Measurements from ENCODE around the gene NEDD4L. TPM values are rescaled to one million over a fixed set of nuclear protein-coding genes. Genes with fewer than 3 reads are reported as not detected.
A peak's percentile ranks its signal among the peaks of the same experiment; 100 is the strongest.

Gene NEDD4L
- total RNA-seq, 1 donor from 2014 or later, result 80.2 TPM

GRCh38 chr18:58095222-58095621 lies 51.2 kb downstream of the NEDD4L start:
- DNase-seq (ENCODE audit: low read depth), result no peak

DNA sequence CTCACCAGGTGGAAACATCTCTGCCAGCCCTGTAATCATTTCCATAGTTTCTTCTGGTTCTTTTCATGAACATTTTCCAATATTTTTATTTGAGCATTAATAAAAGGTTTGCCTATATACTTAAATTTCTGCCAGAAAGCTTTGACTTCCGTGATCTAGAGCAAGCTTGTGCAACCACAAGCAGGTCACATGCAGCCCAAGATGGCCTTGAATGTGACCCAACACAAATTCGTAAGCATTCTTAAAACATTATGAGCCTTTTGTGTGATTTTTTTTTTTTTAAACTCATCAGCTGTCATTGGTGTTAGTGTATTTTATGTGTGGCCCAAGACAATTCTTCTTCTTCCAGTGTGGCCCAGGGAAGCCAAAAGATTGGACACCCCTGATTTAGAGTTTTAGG lies 51.6 kb downstream of the NEDD4L start:
- DNase-seq (ENCODE audit: low read depth), result no peak

- DNase-seq (ENCODE audit: low read depth), result no peak
Observed at GRCh38 chr18:58096658-58097057, 52.6 kb downstream of the NEDD4L start.

DNA sequence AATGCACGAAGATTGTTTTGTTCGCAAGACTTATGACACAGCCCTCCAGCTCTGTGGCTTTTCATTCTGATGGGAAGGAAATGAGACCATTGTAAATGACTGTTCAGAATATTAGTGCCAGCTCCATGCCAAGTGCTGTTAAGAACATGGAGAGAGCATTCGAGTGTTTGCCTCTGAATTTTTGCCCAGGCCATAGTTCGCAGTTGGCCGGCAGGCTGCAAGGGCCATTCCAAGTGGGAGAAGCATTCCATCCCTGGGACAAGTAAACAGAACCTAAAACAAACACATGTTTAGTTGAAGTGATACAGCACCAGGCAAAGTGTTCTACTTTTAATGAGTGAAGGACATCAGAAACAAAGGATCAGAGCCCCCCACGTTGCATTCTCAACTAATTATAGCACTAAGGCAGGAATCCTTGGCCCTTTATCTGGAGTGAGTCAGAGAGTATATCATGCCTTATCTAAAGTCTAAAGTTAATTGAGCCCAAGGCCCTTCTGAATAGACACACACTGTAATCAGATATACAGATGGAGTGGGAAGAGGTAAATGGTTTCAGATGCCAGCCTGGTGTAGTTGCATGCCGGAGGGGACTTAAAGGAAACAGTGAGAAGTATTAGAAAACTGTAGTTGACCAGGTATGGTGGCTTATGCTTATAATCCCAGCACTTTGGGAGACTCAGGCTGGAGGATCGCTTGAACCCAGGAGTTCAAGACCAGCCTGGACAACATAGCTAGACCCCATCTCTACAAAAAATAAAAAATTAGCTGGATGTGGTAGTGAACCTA lies 53.3 kb downstream of the NEDD4L start:
- no peak for DNase-seq (ENCODE audit: low read depth)

DNA sequence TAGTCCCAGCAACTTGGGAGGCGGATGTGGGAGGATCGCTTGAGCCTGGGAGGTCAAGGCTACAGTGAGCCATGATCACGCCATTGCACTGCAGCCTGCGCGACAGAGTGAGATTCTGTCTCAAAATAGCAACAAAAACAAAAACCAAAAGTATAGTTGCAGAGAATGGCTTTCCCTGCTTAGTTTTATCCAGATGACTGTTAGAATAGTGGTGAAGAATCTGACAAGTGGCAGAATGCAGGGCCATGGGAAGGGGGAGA lies 53.8 kb downstream of the NEDD4L start:
- no peak for DNase-seq (ENCODE audit: low read depth)

DNA sequence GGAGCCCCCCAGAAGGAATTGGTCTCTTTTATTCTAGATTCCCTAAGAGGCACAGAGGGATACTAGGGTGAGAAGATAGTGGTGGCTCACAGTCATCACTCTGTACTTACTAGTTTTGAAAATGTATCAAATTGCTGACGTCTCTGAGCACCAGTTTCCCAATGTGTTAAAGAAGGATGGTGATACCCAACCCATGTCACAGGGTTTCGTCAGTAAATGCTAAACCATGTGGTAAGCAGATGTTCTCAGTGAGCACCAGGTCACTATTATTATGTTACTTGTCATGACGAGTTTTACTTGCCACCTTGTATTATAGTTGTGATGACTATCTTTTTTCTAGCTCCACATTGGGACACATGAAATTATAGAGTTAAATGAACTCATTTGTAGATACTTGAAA lies 54.7 kb downstream of the NEDD4L start:
- no peak for DNase-seq (ENCODE audit: low read depth)

- no peak for DNase-seq (ENCODE audit: low read depth)
Observed at GRCh38 chr18:58100154-58100553, 56.1 kb downstream of the NEDD4L start.

DNA sequence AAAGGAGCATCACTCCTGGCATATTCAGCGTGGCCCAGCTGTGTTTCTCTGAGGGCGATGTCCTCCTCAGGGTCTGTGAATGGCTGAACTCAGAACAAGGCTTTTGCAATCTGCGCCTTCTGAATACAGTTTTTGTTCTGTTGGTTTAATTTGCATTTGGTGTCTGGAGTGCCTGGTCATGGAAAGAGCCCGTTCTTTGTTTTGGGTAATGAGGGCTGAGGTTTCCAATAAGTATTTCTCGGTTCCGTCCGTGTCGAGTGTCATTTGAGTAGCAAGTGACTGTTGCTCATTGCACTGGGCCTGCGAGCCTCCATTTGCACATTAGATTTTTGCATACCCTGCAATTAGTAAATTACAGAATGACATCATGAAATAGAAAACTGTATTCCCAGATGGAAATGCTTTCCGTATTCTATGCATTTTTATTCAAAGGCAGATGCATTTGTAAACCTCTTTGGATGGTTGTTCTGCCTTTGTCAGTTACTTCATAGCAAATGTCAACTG lies 57.3 kb downstream of the NEDD4L start:
- no peak for DNase-seq (ENCODE audit: low read depth)

DNA sequence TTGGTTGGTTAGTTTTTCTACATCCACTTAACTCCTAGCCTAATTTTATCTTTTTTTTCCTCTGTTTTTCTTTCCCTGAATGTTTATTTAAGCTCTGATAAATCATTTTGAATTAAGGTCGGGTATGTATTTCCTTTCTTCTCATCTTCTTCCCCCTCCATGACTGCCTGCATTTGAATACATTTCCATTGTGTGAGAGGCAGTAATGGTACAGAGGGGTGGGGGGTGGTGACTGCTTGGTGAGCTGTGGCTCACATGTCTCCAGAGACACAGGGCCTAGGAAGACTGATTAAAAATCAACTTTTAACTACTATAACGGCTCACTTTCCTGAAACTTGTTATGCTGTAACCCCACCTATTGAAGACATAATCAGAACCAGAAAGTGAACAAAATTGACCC lies 58.0 kb downstream of the NEDD4L start:
- DNase-seq (ENCODE audit: low read depth), result no peak

DNA sequence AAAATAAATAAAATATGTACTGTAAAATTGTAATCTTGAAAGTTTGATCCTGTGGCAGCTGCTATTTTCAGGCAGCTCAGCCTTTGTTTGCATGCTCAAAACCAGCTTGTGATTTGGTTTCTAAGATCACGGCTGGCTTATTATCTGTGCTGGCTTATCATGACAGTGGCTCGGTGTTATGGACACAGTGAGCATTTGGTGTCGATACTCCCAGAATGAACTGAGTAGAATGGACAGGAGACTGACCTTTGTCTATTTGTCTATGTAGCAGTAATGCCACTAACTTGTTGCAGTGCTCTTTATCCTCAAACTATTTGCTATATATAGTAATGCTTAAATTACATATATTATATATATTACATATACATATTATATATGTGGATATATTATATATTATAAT lies 58.8 kb downstream of the NEDD4L start:
- no peak for DNase-seq (ENCODE audit: low read depth)

GRCh38 chr18:58103339-58103985 lies 59.4 kb downstream of the NEDD4L start:
- DNase-seq (ENCODE audit: low read depth), result no peak

DNA sequence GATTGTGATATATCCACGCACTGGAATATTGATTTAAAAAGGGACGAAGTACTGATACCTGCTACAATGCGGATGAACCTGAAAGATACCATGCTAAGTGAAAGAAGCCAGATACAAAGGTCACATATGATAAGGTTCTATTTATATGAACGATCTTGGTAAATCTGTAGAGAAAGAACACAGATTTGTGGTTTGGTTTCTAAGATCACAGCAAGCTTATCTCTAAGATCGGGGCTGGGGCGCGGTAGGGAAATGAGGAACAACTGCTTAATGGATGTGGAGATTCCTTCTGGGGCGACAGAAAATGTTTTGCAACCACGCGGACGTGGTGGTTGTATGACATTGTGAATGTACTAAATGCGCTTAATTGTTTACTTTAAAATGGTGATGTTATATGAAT lies 60.1 kb downstream of the NEDD4L start:
- no peak for DNase-seq (ENCODE audit: low read depth)

- DNase-seq (ENCODE audit: low read depth), result peak; percentile 18
Observed at GRCh38 chr18:58105206-58105887, 61.3 kb downstream of the NEDD4L start.

DNA sequence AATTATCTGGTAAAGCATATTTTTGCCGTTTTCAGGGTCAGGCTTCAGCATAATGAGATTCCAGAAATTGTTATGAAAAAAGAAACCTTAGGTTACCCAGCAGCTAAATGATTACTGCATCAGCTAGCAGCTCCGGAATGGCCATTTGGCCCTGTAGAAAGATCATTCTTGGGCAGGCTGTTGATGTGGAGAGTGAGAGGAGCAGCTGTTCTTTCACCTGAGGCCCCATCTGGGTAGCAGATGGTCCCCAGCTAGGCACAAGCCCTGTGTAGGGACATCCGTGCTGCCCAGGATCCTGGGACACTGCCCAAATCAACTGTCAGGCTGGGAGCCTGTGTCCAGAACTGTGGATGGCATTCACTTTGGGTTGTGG lies 61.8 kb downstream of the NEDD4L start:
- no peak for DNase-seq (ENCODE audit: low read depth)

DNA sequence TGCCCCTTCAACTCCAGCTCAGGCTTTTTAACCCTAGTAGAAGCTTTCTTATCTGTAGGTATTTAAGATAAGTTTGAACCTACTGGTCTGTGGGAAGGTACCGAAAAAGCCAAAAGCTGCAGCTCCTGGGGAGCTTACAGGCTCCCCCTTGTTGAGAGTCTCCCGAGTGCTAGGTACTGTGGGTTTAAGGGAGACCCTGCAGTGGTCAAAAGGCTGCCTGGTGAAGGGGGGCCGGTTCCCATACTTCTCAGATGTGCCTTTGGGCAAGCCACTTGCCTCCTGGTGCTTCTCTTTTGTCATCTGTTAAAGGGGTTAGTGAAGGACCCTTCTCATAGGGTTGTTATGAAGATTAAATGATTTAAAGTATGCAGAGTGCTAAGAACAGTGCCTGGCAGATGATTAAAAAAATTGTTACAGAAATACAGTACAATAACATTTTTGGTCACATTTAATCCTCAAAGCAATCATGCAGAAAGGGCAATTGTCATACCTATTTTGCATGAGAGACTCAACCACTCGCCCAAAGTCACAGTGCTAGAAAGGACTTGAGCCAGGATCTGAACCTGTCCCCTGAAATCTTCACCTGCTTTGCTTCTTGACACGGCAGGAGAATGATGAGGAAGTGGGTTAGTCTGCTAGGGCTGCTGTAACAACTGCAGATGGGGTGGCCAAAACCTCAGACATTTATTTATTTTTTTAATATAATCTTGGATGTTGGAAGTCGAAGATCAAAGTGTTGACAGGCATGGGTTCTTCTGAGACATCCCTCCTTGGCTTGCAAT lies 62.5 kb downstream of the NEDD4L start:
- no peak for DNase-seq (ENCODE audit: low read depth)

GRCh38 chr18:58109256-58109655 lies 65.2 kb downstream of the NEDD4L start:
- no peak for DNase-seq (ENCODE audit: low read depth)

DNA sequence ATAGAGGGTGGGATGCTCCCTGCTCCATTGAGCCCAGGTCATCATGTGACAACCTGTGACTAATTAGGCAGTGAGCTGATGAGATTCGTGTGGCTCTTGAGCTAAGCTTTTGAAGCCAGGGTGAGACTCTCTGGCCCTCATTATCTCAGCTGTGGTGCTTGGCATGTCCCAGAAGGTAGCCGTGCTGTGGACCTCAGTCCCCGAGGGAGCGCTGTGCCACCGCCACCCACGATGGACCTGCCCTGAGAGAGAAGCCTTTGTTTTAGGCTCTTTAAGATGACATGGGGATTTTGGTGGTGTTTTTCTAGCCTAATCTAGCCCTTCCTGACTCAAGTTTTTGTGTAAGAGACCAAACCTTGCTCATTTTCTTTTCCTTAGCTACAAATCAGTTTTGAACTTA lies 66.4 kb downstream of the NEDD4L start:
- no peak for DNase-seq (ENCODE audit: low read depth)

- DNase-seq (ENCODE audit: low read depth), result no peak
Observed at GRCh38 chr18:58112174-58112573, 68.1 kb downstream of the NEDD4L start.

- no peak for DNase-seq (ENCODE audit: low read depth)
Observed at GRCh38 chr18:58113337-58113736, 69.3 kb downstream of the NEDD4L start.

DNA sequence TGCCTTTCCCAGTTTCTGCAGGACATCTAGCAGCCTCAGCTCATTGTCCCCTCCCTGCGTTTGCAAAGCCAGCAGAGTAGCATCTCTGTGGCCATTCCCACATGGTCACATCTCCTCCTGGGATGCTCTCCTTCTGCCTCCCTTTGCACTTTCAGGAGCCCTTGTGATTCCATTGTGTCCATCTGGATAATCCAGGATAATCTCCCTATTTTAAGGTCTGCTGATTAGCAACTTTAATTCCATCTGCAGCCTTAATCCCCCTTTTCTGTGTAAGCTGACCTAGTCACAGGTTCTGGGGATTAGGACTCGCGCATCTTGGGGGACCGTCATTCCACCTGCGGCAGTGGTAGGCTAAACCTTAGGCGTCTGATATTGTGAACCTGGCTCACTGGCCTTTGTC lies 70.7 kb downstream of the NEDD4L start:
- DNase-seq (ENCODE audit: low read depth), result no peak

DNA sequence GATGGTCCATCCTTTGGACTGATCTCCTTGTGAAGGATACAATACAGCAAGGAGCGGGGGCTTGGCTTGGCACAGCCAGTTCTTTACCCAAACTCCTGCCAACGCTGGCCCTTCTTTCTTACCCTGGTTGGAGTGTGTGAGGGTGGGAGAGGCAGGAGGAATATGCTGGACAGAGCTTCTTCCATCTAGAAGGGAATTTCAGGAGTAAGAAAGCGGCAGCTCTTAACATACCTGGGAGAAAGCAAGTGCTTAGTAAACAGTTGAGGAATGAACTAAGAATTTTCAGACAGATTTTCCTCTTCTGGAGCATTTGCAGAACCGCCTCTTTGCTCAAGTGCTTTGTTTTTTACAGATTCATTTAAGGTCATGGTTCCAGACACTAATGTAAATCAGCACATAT lies 72.8 kb downstream of the NEDD4L start:
- no peak for DNase-seq (ENCODE audit: low read depth)

- peak; percentile 99 for DNase-seq (ENCODE audit: low read depth)
Observed at GRCh38 chr18:58117786-58118403, 73.9 kb downstream of the NEDD4L start.

All from renal cortical epithelial cell (primary cell).